Measurements from ENCODE around the gene PLEKHM2. TPM values are rescaled to one million over a fixed set of nuclear protein-coding genes. Genes with fewer than 3 reads are reported as not detected.

Gene PLEKHM2
- total and polyA plus RNA-seq, 12 donors = 63.7 to 106 (median 76.7) TPM

- Histone ChIP-seq H3K36me3 (peaks cover 0 to 100% (median 63%) of the 10 kb centered on the region in 9 donors), H3K27ac (no peak overlapping the region), H3K9me3 (no peaks in the 10 kb centered on the region), H3K4me1 (peaks cover 4 to 44% (median 15%) of the 10 kb centered on the region in 9 donors), H3K4me3 (no peak overlapping the region), H3K27me3 (no peaks in the 10 kb centered on the region)
- TF ChIP-seq, protein P1, sequence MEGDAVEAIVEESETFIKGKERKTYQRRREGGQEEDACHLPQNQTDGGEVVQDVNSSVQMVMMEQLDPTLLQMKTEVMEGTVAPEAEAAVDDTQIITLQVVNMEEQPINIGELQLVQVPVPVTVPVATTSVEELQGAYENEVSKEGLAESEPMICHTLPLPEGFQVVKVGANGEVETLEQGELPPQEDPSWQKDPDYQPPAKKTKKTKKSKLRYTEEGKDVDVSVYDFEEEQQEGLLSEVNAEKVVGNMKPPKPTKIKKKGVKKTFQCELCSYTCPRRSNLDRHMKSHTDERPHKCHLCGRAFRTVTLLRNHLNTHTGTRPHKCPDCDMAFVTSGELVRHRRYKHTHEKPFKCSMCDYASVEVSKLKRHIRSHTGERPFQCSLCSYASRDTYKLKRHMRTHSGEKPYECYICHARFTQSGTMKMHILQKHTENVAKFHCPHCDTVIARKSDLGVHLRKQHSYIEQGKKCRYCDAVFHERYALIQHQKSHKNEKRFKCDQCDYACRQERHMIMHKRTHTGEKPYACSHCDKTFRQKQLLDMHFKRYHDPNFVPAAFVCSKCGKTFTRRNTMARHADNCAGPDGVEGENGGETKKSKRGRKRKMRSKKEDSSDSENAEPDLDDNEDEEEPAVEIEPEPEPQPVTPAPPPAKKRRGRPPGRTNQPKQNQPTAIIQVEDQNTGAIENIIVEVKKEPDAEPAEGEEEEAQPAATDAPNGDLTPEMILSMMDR (IDR thresholded peaks at IDR 0.05) = no peak
- ATAC-seq = no peak
- DNase-seq = no peak
- 85 to 90% methylated on average over 13 of the region's 13 CpGs for WGBS, 2 donors
- intact Hi-C loops (cut with DNase I) = loop anchor here in 1 of 10 donors (10.0 kb wide), 1 partner anchor 58 kb away; no protein-coding TSS in a partner anchor
Observed at GRCh38 chr1:15722836-15723532, 38.9 kb downstream of the PLEKHM2 start.

GRCh38 chr1:15723631-15724246 is 39.6 kb downstream of the PLEKHM2 start:
- DNase-seq (no peak), ATAC-seq (no peak)
- intact Hi-C loops (cut with DNase I) = loop anchor here in 1 of 10 donors (10.0 kb wide), 1 partner anchor 59 kb away; no protein-coding TSS in a partner anchor
- Histone ChIP-seq H3K27ac (no peak overlapping the region), H3K4me1 (peaks cover 4 to 38% (median 12%) of the 10 kb centered on the region in 9 donors), H3K36me3 (peaks cover 0 to 100% (median 66%) of the 10 kb centered on the region in 9 donors), H3K4me3 (no peak overlapping the region), H3K27me3 (no peaks in the 10 kb centered on the region), H3K9me3 (no peaks in the 10 kb centered on the region)
- TF ChIP-seq, protein P1 (IDR thresholded peaks at IDR 0.05) = no peak
- 88 to 96% methylated on average over 19 to 20 of the region's 20 CpGs for WGBS, 2 donors

GRCh38 chr1:15724949-15725880 is 41.1 kb downstream of the PLEKHM2 start:
- H3K27ac ChIP-seq = peak overlapping the region in 1 of 10 donors; percentile 23
- H3K27me3 ChIP-seq = no peaks in the 10 kb centered on the region
- TF ChIP-seq, protein P1 (IDR thresholded peaks at IDR 0.05) = no peak
- no peak for ATAC-seq
- H3K9me3 ChIP-seq = no peaks in the 10 kb centered on the region
- DNase-seq = no peak
- intact Hi-C loops (cut with DNase I) = loop anchor here in 1 of 10 donors (10.0 kb wide), 1 partner anchor 60 kb away; no protein-coding TSS in a partner anchor
- peaks cover 0 to 100% (median 68%) of the 10 kb centered on the region in 9 donors for H3K36me3 ChIP-seq
- WGBS, 2 donors = 81 to 82% methylated on average over 26 of the region's 26 CpGs
- peaks cover 4 to 29% (median 9%) of the 10 kb centered on the region in 9 donors for H3K4me1 ChIP-seq
- no peak overlapping the region for H3K4me3 ChIP-seq

DNA sequence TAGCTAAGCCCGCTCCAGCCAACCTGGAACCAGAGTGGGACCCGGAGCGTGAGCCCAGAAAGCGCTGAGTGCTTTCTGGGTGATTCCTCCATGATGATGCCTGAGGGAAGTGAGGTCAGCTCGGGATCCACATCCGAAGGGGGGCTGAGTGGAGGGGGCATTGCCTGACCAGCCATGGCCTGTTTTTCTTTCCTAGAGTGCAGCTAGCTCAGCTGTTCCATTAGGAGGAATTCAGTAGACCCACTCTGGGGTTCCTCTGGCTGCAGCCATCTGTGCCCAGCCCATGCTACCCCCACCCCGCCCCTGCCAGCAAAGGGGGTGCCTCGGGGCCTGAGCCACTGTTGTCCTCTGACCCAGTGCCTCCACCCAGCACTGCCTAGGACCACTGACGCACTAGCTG is 42.4 kb downstream of the PLEKHM2 start:
- ATAC-seq = no peak
- peaks cover 0 to 100% (median 74%) of the 10 kb centered on the region in 9 donors for H3K36me3 ChIP-seq

More for the DNA sequence above, 42.4 kb downstream of the PLEKHM2 start:
- Histone ChIP-seq H3K9me3 (no peaks in the 10 kb centered on the region), H3K4me3 (no peak overlapping the region), H3K4me1 (peaks cover 0 to 17% (median 5%) of the 10 kb centered on the region in 9 donors), H3K27ac (no peak overlapping the region), H3K27me3 (no peaks in the 10 kb centered on the region)
- DNase-seq = no peak
- TF ChIP-seq, protein P1 (IDR thresholded peaks at IDR 0.05) = no peak
- intact Hi-C loops (cut with DNase I) = loop anchor here in 1 of 10 donors (10.0 kb wide), 1 partner anchor 62 kb away; no protein-coding TSS in a partner anchor
- 93 to 94% methylated on average over 9 of the region's 9 CpGs for WGBS, 2 donors
